GM12878 (cell line): Measurements from ENCODE around the gene SETD1A. TPM values are rescaled to one million over a fixed set of nuclear protein-coding genes. Genes with fewer than 3 reads are reported as not detected.

Source experiments
- ATAC-seq: fragments of 200-7000 bp; cut with Tn5 transposase; 3 replicates; pipeline ENCODE4 v1.9.1; 2020; ENCODE audit warnings: mild to moderate bottlenecking, moderate library complexity
- BruUV-seq: library from RNA; stranded (reverse); fragments of 400-500 nt; replicated peaks from 2 replicates; lab custom pipeline; 2021; lab: Mats Ljungman, UMichigan
- CTCF ChIA-PET: fragments of 300-600 bp; sonication (Branson Sonifier 250); formaldehyde crosslinking; extraction: SDS; loops from one replicate; lab custom pipeline; 2021; ENCODE audit warnings: inconsistent platforms; lab: Yijun Ruan, JAX
- POLR2A ChIA-PET: fragments of 350-600 bp; formaldehyde crosslinking; extraction: SDS; loops from one replicate; lab custom pipeline; 2021; ENCODE audit warnings: inconsistent platforms; lab: Charles Lee
- RAD21 ChIA-PET: fragments of 300-600 bp; sonication (Branson Sonifier 250); formaldehyde crosslinking; loops from one replicate; lab custom pipeline; 2023; ENCODE audit warnings: antibody characterized with exemption; ENCODE audit not compliant: unreplicated experiment; lab: Charles Lee
- SMC1A ChIA-PET: fragments of 300-600 bp; sonication (Branson Sonifier 250); formaldehyde crosslinking; loops from one replicate; lab custom pipeline; 2023; ENCODE audit not compliant: unreplicated experiment, uncharacterized antibody; lab: Charles Lee
- DNase-seq: peaks from one replicate; pipeline ENCODE4 v3.0.0-alpha.2; 2011; ENCODE audit warnings: low read depth, low spot score
- FAIRE-seq: peaks from 3 replicates; lab custom pipeline; 2011; peaks lifted over from hg19 to GRCh38; lab: Jason Lieb, UNC
- H2AFZ ChIP-seq: 2 replicates; pipeline ENCODE4 v1.6.0; 2011; ENCODE audit warnings: low read depth, low read length, control low read depth; ENCODE audit not compliant: control insufficient read depth
- H3K27ac ChIP-seq: 2 replicates; pipeline ENCODE4 v1.5.1; 2011; ENCODE audit warnings: control low read depth; ENCODE audit not compliant: control insufficient read depth, insufficient read depth
- H3K27me3 ChIP-seq, 2 experiments: replicated peaks in 1 of 2; 2 replicates each; pipeline versions ENCODE4 v1.6.0 to v1.6.1; 2011; ENCODE audit warnings: low read length in 1 of 2; ENCODE audit not compliant: control insufficient read depth in 2 of 2, insufficient read depth in 2 of 2
- H3K36me3 ChIP-seq, 2 experiments: 2 replicates each; pipeline ENCODE4 v1.5.1; 2011; ENCODE audit warnings: low read length in 1 of 2; ENCODE audit not compliant: control insufficient read depth in 2 of 2, insufficient read depth in 2 of 2
- H3K4me1 ChIP-seq: 2 replicates; pipeline ENCODE4 v1.6.1; 2011; ENCODE audit warnings: mild to moderate bottlenecking, low read length, moderate library complexity, mixed read lengths; ENCODE audit not compliant: control insufficient read depth, insufficient read depth
- H3K4me2 ChIP-seq: 2 replicates; pipeline ENCODE4 v1.6.0; 2011; ENCODE audit warnings: control low read depth; ENCODE audit not compliant: control insufficient read depth, insufficient read depth
- H3K4me3 ChIP-seq: fragments of 200-600 bp; sonication (generic); 2 replicates; pipeline ENCODE4 v1.5.1; 2016
- H3K79me2 ChIP-seq: 2 replicates; pipeline ENCODE4 v1.6.0; 2011; ENCODE audit warnings: low read length; ENCODE audit not compliant: control insufficient read depth, insufficient read depth
- H3K9ac ChIP-seq: 2 replicates; pipeline ENCODE4 v1.8.0; 2011; ENCODE audit warnings: low read length, control low read depth, mixed read lengths; ENCODE audit not compliant: control insufficient read depth, insufficient read depth
- H3K9me3 ChIP-seq: replicated peaks from 3 replicates; pipeline ENCODE4 v1.5.1; 2011; ENCODE audit warnings: mild to moderate bottlenecking, low read length; ENCODE audit not compliant: control insufficient read depth, insufficient read depth
- H4K20me1 ChIP-seq: 2 replicates; pipeline ENCODE4 v1.6.0; 2011; ENCODE audit not compliant: control insufficient read depth, insufficient read depth
- CREB1 ChIP-seq: IDR thresholded peaks from 2 replicates; pipeline ENCODE4 v1.6.1; 2012; ENCODE audit warnings: low read depth, mild to moderate bottlenecking, inconsistent platforms
- GATAD2B ChIP-seq: fragments of 450-650 bp; conservative IDR thresholded peaks from 2 replicates; pipeline ENCODE4 v1.6.1; 2017; ENCODE audit warnings: low read depth, mild to moderate bottlenecking, moderate library complexity
- IKZF2 ChIP-seq, 2 experiments: fragments of 450-650 bp; IDR thresholded peaks; 2 replicates each; pipeline ENCODE4 v1.6.1; 2017; ENCODE audit warnings: mild to moderate bottlenecking in 2 of 2, moderate library complexity in 2 of 2
- MEF2A ChIP-seq: IDR thresholded peaks from 2 replicates; pipeline ENCODE4 v1.6.1; 2011; ENCODE audit warnings: low read depth, mild to moderate bottlenecking, low read length, moderate library complexity; ENCODE audit not compliant: insufficient read depth
- POLR2A ChIP-seq: IDR thresholded peaks from 2 replicates; pipeline ENCODE4 v1.6.1; 2011; ENCODE audit warnings: low read depth, mild to moderate bottlenecking, low read length
- RB1 ChIP-seq: fragments of 450-650 bp; formaldehyde crosslinking; IDR thresholded peaks from 2 replicates; pipeline ENCODE4 v1.6.1; 2017; ENCODE audit warnings: mild to moderate bottlenecking, borderline replicate concordance
- RFX5 ChIP-seq: IDR thresholded peaks from 2 replicates; pipeline ENCODE4 v1.6.1; 2011; ENCODE audit warnings: low read depth, low read length, improper control_type of control experiment
- SMARCA5 ChIP-seq: fragments of 450-650 bp; IDR thresholded peaks from 2 replicates; pipeline ENCODE4 v1.6.1; 2017; ENCODE audit warnings: mild to moderate bottlenecking
- SREBF1 ChIP-seq: IDR thresholded peaks from 2 replicates; pipeline ENCODE4 v1.6.1; 2012; ENCODE audit warnings: mild to moderate bottlenecking, low read length
- WGBS: methylation state at CpG from one replicate; pipeline ENCODE4 v1.1.6; 2016; ENCODE audit warnings: low lambda C conversion rate; ENCODE audit not compliant: insufficient replicate concordance, insufficient coverage; ENCODE audit errors: missing lambda C conversion rate; 5-methylcytosine and 5-hydroxymethylcytosine counted together
- in situ Hi-C: fragments of 300-500 bp; cut with MboI; formaldehyde crosslinking; loops from 9 replicates; pipeline ENCODE4 v1.14.3; 2018; ENCODE audit warnings: mixed read lengths
- intact Hi-C: fragments of 100-400 bp; cut with micrococcal nuclease; formaldehyde crosslinking; loops from one replicate; pipeline ENCODE4 v1.14.2; 2022; ENCODE audit not compliant: unreplicated experiment
- polyA plus RNA-seq, 11 experiments: library from polyadenylated mRNA; depleted of rRNA in 4 of 11; unstranded in 6 of 11; stranded (reverse) in 5 of 11; fragments of >200 nt; fragmentation: Nextera tagmentation in 4 of 11; fragmentation: Illumina TruSeq in 1 of 11; extraction: Ambion mirVana in 4 of 11; extraction: Trizol in 1 of 11; gene quantifications; 1 replicate in 1 of 11; 2 replicates in 10 of 11; pipeline versions ENCODE4 v1.2.1 to v1.2.3, GENCODE V29; 2011 to 2016; ENCODE audit warnings: inconsistent platforms in 2 of 11, missing spikeins in 2 of 11, low read depth in 1 of 11
- total RNA-seq, 4 experiments: library from RNA; depleted of rRNA in 3 of 4; stranded (reverse); fragments of >200 nt in 3 of 4; fragmentation: Illumina TruSeq in 1 of 4; extraction: Trizol in 1 of 4; gene quantifications; 2 replicates each; pipeline versions ENCODE4 v1.2.1 to v1.2.3, GENCODE V29; 2013 to 2021
- TF ChIP-seq, protein P1 (sequence below): fragments of 450-650 bp; IDR thresholded peaks from 2 replicates; pipeline ENCODE4 v1.6.1; 2016; ENCODE audit warnings: mild to moderate bottlenecking, moderate library complexity, borderline replicate concordance
- TF ChIP-seq, protein P2 (sequence below): IDR thresholded peaks from 2 replicates; pipeline ENCODE4 v1.6.1; 2011; ENCODE audit warnings: low read depth, mild to moderate bottlenecking, low read length, moderate library complexity, borderline replicate concordance; ENCODE audit errors: extremely low read depth
- TF ChIP-seq, protein P3 (sequence below): fragments of 450-650 bp; IDR thresholded peaks from 2 replicates; pipeline ENCODE4 v1.6.1; 2016; ENCODE audit warnings: mild to moderate bottlenecking
- TF ChIP-seq, protein P4 (sequence below): fragments of 450-650 bp; IDR thresholded peaks from 2 replicates; pipeline ENCODE4 v1.6.1; 2017; ENCODE audit warnings: antibody characterized with exemption, mild to moderate bottlenecking, moderate library complexity

The SETD1A gene
- total and polyA plus RNA-seq, 10 of the 15 experiments (the other 5 are each of a cell fraction or from before 2014, with no cell fraction given) = 0.02 to 25.9 (median 4.9) TPM

DNA sequence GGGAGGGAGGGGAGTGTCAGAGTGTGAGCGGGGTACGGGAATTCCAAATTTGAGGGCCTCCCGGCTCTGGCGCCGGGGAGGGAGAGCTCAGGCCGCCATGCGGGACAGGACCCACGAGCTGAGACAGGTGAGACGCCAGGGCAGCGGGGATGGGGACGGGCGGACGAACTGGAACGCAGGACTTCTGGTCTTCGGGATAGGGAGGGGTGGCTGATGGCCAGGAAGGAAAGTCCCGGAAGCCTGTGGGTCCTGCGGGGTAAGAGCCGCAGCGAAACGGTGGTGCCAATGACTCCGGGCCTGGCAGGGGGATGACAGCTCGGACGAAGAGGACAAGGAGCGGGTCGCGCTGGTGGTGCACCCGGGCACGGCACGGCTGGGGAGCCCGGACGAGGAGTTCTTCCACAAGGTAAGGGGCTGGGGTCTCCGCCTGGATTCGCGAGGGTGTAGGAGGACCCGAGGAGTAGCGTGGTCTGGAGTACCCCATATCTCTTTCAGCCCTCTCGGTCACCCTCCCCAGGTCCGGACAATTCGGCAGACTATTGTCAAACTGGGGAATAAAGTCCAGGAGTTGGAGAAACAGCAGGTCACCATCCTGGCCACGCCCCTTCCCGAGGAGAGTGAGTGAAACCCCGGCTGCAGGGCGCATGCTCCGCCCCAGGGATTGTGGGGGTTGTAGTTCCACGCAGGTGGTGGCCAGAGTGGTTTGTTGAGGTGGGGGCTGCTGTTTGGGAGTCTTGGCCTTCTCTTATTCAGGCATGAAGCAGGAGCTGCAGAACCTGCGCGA lies 76.3 kb downstream of the SETD1A start:
- peak overlapping the region; percentile 93 for H2AFZ ChIP-seq
- H3K27ac ChIP-seq = peak overlapping the region; percentile 73
- H3K27me3 ChIP-seq = no peaks in the 10 kb centered on the region
- WGBS = 7% methylated on average over 37 of the region's 47 CpGs
- DNase-seq (peak; percentile 54), FAIRE-seq (peak; percentile 97), ATAC-seq (peak; percentile 83)
- POLR2A ChIA-PET = interaction anchor here (0.6 to 2.2 kb wide), 5 partner anchors 38 to 637 kb away, joined by 3 to 10 read pairs (median 6); partner anchors contain the start of genes VKORC1, ZNF646 and ZNF668
- H3K4me1 ChIP-seq = no peaks in the 10 kb centered on the region; the same call in 1 of the 2 replicates
- RAD21 ChIA-PET = interaction anchor here (0.7 to 2.6 kb wide), 3 partner anchors 38 to 108 kb away, joined by 4 to 12 read pairs (median 5); partner anchors contain the start of genes ZNF646 and ZNF668
- H3K9ac ChIP-seq = peak overlapping the region; percentile 63
- TSS peak; percentile 86 for BruUV-seq
- H3K4me2 ChIP-seq = peak overlapping the region; percentile 63
- intact Hi-C loops = loop anchor here (1.0 kb wide), 2 partner anchors 40 to 60 kb away; partner anchors contain the start of genes VKORC1, ZNF646 and ZNF668
- no peaks in the 10 kb centered on the region for H4K20me1 ChIP-seq
- peaks cover 0 to 5% of the 10 kb centered on the region in 2 experiments; a peak in 2 of 4 replicates for H3K36me3 ChIP-seq
- peak overlapping the region; percentile 86 for H3K4me3 ChIP-seq
- H3K9me3 ChIP-seq = no peaks in the 10 kb centered on the region
- CTCF ChIA-PET = interaction anchor here (0.5 to 1.7 kb wide), 4 partner anchors 35 to 108 kb away, joined by 3 to 5 read pairs (median 4); partner anchors contain the start of gene HSD3B7
- in situ Hi-C loops = no loop called here
- SMC1A ChIA-PET = no interaction called here
- H3K79me2 ChIP-seq = peaks cover 7% of the 10 kb centered on the region
- TF ChIP-seq, protein P1, sequence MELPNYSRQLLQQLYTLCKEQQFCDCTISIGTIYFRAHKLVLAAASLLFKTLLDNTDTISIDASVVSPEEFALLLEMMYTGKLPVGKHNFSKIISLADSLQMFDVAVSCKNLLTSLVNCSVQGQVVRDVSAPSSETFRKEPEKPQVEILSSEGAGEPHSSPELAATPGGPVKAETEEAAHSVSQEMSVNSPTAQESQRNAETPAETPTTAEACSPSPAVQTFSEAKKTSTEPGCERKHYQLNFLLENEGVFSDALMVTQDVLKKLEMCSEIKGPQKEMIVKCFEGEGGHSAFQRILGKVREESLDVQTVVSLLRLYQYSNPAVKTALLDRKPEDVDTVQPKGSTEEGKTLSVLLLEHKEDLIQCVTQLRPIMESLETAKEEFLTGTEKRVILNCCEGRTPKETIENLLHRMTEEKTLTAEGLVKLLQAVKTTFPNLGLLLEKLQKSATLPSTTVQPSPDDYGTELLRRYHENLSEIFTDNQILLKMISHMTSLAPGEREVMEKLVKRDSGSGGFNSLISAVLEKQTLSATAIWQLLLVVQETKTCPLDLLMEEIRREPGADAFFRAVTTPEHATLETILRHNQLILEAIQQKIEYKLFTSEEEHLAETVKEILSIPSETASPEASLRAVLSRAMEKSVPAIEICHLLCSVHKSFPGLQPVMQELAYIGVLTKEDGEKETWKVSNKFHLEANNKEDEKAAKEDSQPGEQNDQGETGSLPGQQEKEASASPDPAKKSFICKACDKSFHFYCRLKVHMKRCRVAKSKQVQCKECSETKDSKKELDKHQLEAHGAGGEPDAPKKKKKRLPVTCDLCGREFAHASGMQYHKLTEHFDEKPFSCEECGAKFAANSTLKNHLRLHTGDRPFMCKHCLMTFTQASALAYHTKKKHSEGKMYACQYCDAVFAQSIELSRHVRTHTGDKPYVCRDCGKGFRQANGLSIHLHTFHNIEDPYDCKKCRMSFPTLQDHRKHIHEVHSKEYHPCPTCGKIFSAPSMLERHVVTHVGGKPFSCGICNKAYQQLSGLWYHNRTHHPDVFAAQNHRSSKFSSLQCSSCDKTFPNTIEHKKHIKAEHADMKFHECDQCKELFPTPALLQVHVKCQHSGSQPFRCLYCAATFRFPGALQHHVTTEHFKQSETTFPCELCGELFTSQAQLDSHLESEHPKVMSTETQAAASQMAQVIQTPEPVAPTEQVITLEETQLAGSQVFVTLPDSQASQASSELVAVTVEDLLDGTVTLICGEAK = no peak; the same call in 1 of the 2 replicates
- TF ChIP-seq, protein P2, sequence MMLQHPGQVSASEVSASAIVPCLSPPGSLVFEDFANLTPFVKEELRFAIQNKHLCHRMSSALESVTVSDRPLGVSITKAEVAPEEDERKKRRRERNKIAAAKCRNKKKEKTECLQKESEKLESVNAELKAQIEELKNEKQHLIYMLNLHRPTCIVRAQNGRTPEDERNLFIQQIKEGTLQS = no peak
- TF ChIP-seq RFX5 (no peak), MEF2A (no peak), RB1 (0 out of 2 replicates have a peak, but pooled peaks have one; percentile 30), SREBF1 (peak; percentile 43), GATAD2B (peak; percentile 59; the same call in 1 of the 2 replicates), SMARCA5 (no peak), CREB1 (no peak), POLR2A (no peak; the same call in none of the 2 replicates), IKZF2 (IDR thresholded peaks at IDR 0.05) (peak; percentile 39 to 52; a peak in 2 of 4 replicates)
- TF ChIP-seq, protein P3, sequence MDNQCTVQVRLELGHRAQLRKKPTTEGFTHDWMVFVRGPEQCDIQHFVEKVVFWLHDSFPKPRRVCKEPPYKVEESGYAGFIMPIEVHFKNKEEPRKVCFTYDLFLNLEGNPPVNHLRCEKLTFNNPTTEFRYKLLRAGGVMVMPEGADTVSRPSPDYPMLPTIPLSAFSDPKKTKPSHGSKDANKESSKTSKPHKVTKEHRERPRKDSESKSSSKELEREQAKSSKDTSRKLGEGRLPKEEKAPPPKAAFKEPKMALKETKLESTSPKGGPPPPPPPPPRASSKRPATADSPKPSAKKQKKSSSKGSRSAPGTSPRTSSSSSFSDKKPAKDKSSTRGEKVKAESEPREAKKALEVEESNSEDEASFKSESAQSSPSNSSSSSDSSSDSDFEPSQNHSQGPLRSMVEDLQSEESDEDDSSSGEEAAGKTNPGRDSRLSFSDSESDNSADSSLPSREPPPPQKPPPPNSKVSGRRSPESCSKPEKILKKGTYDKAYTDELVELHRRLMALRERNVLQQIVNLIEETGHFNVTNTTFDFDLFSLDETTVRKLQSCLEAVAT = no peak
- TF ChIP-seq, protein P4, sequence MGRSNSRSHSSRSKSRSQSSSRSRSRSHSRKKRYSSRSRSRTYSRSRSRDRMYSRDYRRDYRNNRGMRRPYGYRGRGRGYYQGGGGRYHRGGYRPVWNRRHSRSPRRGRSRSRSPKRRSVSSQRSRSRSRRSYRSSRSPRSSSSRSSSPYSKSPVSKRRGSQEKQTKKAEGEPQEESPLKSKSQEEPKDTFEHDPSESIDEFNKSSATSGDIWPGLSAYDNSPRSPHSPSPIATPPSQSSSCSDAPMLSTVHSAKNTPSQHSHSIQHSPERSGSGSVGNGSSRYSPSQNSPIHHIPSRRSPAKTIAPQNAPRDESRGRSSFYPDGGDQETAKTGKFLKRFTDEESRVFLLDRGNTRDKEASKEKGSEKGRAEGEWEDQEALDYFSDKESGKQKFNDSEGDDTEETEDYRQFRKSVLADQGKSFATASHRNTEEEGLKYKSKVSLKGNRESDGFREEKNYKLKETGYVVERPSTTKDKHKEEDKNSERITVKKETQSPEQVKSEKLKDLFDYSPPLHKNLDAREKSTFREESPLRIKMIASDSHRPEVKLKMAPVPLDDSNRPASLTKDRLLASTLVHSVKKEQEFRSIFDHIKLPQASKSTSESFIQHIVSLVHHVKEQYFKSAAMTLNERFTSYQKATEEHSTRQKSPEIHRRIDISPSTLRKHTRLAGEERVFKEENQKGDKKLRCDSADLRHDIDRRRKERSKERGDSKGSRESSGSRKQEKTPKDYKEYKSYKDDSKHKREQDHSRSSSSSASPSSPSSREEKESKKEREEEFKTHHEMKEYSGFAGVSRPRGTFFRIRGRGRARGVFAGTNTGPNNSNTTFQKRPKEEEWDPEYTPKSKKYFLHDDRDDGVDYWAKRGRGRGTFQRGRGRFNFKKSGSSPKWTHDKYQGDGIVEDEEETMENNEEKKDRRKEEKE = no peak
